CD4-positive, alpha-beta T cell treated with Interferon alpha-2 for 1 hour (primary cell): ENCODE data around the gene TPRKB.
A peak's percentile ranks its signal among the peaks of the same experiment; 100 is the strongest.
"Not testable (repeated sequence)": the region's sequence is repeated elsewhere in the genome, so short reads cannot be mapped to it uniquely, and the experiment has no call there.

ENCODE experiments used
- DNase-seq, 2 donors: peaks; one replicate each; pipeline ENCODE4 v3.0.0-alpha.2; 2020 to 2022

The TPRKB gene

GRCh38 chr2:73736855-73737779 lies at the start of gene TPRKB:
Gene TPRKB (minus strand): TSS chr2:73737345. CDS start chr2:73734569, 2,776 bp downstream.
- DNase-seq: peak; percentile 94 to 96

GRCh38 chr2:73783883-73784282 lies 46.7 kb upstream of the TPRKB start, which contains the start of gene C2orf78:
Gene C2orf78 (plus strand): TSS chr2:73784183. CDS start chr2:73784310, 127 bp downstream.
- not testable (repeated sequence) for DNase-seq

- not testable (repeated sequence) for DNase-seq
Observed at GRCh38 chr2:73783402-73783801, 46.3 kb upstream of the TPRKB start.

DNA sequence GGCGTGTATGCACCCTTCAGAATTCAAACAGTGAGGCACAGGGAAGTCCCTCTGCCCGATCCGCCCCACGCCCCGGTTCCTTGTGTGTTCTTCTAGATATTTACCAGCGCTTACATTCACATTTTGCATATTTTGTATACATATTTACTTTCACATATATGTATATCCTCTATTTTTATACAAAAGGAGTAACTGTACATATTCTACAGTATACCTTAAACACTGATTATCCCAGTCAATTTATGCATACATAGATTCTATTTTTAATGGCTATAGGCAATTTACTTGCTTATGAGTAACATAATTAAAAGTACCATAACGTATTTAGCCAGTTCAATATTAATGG lies 43.1 kb upstream of the TPRKB start:
- DNase-seq: no peak

- DNase-seq: peak; percentile 96 to 98
Observed at GRCh38 chr2:73779467-73780236, 42.5 kb upstream of the TPRKB start, which contains the start of gene DUSP11. Gene DUSP11 (minus strand): TSS chr2:73780103. CDS start chr2:73779974, 129 bp downstream.

- DNase-seq: not testable (repeated sequence)
Observed at GRCh38 chr2:73778867-73779466, 41.8 kb upstream of the TPRKB start.

DNA sequence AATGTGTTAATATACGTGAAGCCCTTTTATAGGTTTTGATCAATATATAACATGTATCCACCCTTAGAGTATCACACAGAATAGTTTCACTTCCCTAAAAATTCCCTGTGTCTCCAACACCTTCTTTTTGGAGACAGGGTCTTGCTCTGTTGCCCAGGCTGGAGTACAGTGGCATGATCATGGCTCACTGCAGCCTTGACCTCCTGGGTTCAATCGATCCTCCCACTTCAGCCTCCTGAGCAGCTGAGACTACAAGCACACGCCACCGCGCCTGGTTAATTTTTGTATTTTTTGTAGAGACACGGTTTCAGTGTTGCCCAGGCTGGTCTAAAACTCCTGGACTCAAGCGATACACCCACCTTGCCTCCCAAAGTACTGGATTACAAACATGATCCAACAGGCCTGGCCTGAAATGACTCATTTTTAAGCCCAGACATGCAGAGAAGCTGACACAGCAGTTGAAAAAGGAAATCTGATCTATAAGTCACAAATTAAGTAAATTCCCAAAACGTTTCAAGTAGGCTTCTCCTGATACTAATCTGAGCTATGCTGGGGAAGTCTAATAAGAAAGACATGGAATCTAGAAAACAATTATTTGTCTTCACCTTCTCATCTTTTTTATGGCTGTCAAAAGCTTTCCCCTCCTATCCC lies 39.8 kb upstream of the TPRKB start:
- DNase-seq: no peak

- DNase-seq: no peak
Observed at GRCh38 chr2:73776381-73776780, 39.2 kb upstream of the TPRKB start.

DNA sequence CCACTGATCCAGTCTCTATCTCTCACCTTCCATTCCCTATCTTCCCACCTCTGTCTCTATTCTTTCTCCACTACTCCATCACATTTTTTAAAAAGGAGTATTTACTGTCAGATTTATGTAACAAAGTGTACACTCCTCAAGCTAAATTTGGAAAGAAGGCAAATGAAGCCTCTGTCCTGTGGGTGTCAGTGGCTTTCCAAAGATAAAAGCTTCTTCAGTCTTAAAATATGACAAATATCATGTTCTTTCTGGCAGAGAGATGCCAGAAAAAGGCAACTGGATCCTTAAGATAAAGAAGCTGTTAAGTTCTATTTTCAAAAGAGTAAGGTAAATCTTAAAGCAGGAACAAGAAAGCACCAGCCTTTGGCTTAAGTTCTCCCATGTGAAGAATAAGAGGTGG lies 35.7 kb upstream of the TPRKB start:
- DNase-seq: no peak

DNA sequence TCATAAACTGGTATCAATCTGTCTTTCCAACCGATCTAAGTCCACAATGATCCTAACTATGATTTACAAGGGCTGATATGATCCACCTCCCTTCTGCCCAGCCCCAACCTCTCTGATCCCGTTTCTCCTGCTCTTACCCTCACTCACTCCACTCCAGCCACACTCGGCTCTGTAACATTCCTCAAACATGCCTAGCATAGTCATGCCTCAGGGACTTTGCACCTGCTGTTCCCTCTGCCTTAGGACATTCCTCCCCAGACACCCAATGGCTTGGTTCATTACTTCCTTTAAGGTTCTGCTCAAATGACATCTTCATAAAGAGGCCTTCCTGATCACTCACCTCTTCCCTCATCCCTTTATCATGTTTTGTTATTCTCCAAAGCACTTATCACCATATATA lies 33.6 kb upstream of the TPRKB start:
- no peak for DNase-seq

GRCh38 chr2:73766994-73767393 lies 29.8 kb upstream of the TPRKB start:
- DNase-seq: no peak

DNA sequence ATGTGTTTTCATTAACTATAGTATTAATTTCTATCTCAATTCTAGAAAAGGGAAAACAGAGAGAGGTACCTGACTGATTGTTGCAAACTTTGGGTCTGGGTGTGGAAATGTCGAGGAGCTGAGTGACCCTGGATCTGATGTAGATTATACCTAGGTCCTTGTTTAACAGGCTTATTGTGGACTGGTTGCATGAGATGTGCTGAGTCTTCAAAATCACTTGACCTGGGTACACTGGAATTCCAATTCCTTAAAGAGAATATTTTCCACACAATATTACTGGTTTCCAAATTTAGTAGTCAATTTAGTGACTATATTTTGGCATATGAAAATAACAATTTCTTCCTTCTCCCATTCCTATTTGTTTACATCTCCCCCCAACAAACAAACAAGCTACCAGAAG lies 29.2 kb upstream of the TPRKB start:
- no peak for DNase-seq

DNA sequence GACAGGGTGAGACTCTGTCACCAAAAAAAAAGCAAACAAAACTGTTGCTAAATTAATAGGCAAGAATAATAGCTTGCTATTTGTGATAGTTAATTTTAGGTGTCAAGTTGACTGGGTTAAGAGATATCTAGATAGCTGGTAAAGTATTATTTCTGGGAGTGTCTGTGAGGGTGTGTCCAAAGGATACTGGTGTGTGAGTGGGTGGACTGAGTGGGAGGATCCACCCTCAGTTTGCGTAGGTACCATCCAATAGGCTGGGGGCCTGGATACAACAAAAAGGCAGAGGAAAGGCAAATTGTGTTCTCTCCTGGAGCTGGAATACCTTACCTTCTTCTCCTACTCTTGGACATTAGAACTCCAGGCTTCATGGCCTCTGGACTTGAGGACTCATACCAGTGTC lies 27.8 kb upstream of the TPRKB start:
- no peak for DNase-seq

DNA sequence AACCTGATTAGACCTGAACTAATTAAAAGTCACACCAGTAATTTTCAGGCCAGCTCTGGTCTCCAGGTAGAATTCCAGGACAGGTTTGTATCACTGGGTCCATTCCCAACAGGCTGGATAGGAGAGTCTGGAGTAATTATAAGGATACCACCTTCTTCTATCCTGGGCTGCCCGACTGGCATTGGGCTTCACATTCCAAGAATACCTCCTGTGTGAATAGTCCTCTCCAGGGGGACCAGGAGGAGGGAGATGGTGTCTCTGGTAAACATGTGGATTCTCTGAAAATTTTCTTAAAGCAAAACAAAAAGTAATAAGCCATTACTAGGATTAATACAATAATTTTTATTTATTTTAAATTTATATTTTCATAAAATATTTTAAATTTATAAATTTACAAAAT lies 25.4 kb upstream of the TPRKB start:
- DNase-seq: no peak

GRCh38 chr2:73759904-73760303 lies 22.8 kb upstream of the TPRKB start:
- no peak for DNase-seq

- DNase-seq: no peak
Observed at GRCh38 chr2:73759285-73759764, 22.2 kb upstream of the TPRKB start.

GRCh38 chr2:73754332-73754731 lies 17.2 kb upstream of the TPRKB start:
- DNase-seq: not testable (repeated sequence)

DNA sequence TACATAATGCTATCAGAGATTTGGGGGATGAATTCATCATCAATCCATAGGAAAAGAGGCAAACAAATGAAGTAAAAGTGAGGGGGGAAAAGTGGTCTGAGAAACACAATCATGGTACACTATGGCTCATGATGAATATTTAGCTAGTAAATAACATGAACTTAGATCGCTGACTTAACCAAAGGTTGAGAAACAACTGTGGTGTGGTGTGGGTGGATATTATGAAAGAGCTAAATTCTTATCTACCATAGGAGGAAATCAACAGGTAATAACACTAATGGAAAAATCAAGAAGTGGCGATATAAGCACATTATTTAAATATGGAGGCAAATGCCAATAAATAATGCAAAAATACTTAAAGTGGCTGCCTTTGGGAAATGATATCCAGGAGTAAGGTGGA lies 12.2 kb upstream of the TPRKB start:
- no peak for DNase-seq

- DNase-seq: no peak
Observed at GRCh38 chr2:73746877-73747208, 9.7 kb upstream of the TPRKB start.

DNA sequence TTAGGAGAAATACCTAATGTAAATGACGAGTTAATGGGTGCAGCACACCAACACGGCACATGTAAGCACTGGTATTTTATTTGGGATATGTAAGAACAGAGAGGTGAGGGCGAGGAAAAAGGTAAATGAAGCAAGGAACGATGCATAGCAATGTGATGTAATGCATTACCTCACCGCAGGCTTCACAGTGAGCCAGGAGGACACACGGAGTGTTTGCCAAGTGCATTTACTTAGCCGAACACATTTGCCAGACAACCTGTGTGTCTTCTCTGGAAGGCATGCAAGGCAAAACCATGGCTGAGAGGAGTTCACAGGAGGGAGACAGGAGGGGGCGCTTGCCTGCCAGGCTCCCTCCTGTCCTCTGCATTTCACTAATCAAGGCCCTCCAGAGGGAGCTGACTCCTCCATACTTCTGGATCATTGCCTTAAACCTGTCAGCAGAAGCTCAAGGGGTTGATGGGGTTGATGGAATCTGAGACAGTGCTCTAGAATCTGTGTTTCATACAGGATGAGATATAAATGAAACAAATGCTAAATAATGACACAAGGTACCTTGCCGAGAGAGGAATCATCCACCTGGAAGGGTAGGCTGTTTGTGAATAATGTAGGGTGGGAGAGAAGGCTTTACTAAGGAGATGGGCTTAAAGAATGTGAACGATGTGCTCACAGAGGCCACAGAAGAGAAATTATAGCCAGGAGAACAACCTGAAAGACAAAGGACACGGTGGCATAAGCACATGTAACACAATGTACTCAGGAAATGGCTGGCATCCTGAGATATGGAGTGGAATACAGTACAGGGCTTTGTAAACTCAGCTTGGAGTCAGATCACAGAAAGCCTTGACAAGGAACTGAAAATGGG lies 9.1 kb upstream of the TPRKB start:
- no peak for DNase-seq

DNA sequence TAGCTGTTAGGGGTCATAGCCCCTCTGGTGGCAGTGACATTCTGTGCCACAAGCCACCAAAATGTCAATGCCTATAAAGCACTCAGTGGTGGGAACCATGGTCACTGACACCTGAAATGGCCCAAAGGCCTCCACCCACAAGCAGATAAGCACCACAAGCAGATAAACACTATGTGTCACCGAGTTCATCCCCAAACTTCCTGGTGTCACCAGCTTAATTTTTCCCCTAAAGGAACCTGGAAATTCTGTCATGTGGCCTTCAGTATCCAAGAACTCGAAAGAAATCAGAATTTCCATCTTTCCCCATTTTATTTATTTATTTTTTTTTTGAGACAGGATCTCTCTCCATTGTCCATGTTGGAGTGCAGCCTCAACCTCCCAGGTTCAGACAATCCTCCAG lies 3.6 kb upstream of the TPRKB start:
- DNase-seq: no peak

DNA sequence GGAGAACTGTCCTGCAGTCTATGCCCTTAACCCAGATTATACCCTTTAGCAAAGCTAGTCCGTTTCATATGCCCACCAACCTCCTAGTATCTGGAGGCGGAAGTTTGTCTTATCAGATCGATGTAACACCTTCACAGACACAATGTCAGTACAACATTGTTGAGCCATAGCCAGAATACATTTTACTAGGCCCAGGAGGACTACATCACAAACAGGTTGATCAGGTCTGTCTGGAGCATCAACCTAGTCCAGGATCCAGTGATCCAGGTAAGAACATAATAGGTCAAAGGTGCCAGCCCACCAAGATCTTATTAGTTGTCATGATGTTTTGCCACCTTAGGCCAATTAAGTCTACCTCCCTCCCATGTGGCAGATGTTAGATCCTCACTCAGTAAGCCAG lies 2.0 kb upstream of the TPRKB start:
- no peak for DNase-seq
